ENCODE data around the gene DENND2A.
A peak's percentile ranks its signal among the peaks of the same experiment; 100 is the strongest.
"Not testable (repeated sequence)": the region's sequence is repeated elsewhere in the genome, so short reads cannot be mapped to it uniquely, and the experiment has no call there.

Gene DENND2A

DNA sequence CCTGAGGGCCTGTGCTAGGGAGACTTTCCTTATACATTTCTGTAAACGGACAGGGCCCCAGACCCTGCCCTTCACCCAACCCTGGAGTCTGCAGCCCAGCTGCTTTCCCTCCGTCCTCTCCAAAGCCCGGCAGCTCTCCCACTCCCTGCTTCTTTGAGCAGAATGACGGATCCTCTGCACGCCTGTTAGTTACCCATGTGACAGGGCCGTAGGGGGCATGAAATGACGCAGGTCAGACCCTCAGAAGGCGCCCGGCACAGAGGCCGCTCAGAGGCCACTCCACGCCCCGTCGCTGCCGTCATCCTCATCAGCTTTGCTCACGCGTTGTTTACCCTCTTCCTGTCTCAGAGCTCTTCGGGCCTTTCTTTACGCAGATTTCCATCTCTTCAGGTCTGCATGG, 101.2 kb downstream of the DENND2A start:
- DNase-seq = no peak

DNA sequence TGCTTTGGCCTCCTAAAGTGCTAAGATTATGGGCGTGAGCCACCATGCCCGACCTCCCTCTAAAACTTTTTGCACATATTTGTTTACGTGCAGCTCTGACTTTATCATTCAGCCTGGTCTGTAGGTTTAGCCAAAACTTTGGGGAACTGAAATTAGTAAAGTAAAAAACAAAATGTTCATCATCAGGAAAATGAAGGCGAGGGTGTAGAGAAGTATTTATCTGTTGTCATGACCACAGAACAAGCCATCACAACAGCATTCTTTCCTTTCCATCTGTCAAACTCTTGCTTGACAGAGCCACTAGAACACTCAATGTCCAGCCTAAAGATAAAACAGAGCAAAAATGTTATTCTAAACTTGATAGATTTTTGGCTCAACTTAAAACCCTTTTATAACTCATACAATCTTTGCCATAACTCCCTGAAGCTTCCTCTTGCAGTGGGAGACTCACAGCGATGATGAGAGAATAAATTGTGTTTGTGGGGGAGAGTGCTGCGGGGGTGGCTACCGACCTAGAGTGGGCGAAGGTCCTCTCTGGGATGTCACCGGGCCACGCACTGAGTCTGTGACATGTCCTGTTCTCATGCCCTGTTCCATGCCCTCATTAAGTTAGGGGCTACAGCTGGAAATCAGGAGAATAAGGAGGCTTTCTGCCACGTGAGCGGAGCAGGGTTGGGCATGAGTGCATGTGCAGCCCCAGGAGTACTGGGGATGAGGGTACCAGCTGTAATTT, 102.7 kb downstream of the DENND2A start:
- DNase-seq = no peak

DNA sequence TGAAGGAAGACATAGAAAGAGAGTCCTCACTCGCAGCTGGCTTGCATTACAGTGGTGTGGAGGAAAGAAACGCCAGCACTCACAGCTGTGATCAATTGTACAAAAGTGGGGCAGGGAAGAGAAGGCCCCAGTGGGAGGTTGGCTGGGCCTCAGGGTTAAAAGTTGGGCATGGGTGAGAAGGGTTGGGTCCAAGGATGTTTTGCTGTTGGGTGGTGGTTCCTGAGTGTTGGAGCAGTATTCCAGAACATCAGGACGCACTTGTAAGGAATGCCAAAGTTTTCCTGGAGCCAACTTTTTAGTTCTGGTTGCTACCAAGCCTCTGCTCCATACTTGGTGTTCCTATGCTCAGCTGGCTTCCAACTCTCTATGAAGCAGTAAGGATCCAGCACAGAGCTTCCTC, 105.9 kb downstream of the DENND2A start:
- no peak for DNase-seq

DNA sequence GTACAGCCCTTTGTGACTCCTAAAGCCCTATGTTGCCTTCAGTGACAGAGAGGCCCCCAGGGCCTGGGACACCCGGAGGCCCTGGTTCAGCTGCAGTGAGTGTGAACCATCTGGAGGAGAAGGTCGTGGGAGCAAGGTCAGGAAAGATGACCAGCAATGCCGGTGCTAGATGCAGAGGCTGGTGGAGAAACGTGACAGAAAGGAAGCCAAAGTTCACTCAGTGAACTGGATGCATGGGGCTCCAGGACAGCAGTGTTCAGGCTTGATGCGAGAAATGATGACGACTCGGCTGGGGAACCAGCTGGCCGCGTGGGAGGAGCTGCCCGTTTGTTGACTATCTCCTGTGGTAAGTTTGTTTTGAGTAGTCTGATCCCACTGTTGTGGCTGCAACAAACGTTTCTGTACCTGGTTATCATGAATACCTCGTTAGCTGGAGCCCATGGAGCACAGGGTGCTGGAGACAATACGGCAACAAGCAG, 107.2 kb downstream of the DENND2A start:
- no peak for DNase-seq

DNA sequence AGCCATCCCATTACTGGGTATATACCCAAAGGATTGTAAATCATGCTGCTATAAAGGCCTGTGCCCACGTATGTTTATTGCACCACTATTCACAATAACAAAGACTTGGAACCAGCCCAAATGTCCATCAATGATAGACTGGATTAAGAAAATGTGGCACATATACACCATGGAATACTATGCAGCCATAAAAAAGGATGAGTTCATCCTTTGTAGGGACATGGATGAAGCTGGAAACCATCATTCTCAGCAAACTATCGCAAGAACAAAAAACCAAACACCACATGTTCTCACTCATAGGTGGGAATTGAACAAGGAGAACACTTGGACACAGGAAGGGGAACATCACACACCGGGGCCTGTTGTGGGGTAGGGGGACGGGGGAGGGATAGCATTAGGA, 111.2 kb downstream of the DENND2A start:
- DNase-seq = not testable (repeated sequence)

DNA sequence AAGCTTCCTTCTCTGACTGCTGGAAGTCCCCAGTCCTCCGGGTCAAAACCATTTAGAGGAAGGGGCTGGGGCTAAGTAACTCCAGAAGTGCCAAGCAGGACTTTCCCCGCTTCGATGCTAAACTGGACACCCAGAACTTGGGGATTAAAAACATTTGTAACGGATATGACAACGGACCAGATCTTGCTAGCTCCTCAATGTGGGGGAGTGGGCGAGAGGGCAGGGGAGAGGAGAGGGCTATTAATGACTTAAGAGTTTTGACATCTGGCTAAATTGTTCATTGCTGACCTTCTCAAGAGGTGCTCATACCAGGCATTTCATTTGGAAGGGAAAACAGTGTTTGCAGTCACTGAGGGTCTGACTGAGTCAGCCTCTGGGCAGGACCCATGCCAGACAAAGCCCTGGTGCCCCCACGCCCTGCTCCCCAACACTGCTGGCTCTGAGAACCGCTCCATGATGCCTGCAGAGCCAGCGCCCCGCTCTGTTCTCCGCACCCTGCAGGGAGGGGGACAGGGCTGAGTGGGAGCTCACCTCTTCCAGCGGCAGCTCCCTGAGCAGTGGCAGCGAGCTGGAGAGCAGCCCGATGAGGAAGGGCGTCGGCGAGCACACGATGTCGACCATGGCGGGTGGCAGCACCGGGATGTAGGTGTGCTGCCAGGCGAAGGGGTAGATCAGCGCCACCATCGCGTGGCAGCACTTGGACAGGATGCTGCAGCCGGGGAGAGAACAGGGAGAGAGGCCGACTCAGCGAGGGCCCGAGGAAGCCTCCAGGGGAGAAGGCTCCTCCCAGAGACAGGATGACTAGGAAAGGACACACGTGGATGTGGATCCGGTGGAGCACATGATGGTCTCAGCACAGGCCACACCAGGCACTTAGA, 113.6 kb downstream of the DENND2A start:
- no peak for DNase-seq

DNA sequence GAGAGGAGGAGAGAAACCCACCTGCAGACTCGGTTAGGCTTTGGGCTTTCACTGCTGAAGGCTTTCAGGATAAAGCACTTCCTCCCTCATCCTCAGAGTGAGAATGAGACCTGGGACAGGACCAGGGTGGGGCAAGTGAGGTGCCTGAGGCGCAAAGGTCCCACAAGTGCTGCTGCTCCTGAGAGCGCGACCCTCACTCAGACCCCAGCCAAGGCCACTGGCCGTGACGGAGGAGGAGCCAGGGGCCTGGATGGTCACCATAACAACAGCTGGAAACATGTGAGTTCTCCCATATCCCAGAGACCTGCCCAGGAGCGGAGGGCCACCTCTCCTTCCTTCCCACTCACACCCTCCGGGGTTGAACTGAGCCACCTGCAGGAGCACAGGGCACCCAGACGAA, 114.4 kb downstream of the DENND2A start:
- DNase-seq = no peak

DNA sequence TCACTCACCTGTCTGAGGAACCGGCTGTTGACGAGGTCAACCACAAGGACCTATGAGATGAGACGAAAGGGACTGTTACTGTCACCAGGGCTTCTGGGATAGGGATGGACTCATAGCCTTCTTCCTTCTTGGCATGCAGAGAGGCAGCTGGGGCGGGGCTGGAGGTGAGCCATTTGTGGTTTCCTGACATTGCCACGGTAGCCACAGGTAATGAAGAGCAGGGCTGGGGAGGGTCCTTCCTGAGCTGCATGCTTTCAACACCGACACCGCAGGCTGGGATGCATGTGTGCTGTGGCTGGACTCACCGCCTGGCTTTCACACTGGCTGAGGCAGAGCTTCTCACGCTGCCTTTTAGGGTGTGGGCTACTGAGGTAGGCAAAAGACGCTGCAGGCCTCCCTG, 114.9 kb downstream of the DENND2A start:
- DNase-seq = no peak

DNA sequence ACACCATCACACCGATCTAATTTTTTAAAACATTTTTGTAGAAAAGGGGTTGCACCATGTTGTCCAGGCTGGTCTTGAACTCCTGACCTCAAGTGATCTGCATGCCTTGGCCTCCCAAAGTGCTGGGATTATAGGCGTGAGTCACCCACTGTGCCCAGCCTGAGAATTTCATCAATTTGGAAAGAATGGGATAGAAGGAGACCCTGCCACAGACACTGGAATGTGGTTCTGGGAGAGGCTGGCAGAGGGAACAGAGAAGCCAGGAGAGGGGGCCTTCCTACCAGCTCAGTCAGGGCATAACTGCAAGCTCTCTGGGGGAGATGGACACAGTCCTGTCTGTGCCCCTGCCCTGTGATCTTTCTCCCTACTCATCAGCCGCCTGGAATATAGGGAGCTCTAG, 119.2 kb downstream of the DENND2A start:
- no peak for DNase-seq

DNA sequence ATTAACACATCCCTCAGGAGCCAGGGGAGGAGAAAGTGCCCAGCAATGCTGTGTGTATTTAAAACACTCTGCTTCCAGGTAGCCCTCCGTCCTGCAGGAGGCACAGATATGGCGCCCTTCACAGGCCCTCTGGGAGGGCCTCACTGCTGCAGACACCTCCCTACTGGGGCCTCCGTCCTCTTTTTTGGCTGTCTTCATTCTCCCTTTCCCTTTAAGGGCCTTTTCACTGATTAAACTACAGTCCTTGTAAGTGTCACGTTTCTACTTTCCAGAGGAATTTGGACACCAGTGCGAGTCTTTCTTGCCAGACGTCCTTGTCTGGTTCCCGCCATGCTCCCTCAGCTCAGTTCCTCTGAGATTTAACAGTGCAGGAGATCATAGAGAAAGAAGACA, 121.6 kb downstream of the DENND2A start:
- DNase-seq = no peak

DNA sequence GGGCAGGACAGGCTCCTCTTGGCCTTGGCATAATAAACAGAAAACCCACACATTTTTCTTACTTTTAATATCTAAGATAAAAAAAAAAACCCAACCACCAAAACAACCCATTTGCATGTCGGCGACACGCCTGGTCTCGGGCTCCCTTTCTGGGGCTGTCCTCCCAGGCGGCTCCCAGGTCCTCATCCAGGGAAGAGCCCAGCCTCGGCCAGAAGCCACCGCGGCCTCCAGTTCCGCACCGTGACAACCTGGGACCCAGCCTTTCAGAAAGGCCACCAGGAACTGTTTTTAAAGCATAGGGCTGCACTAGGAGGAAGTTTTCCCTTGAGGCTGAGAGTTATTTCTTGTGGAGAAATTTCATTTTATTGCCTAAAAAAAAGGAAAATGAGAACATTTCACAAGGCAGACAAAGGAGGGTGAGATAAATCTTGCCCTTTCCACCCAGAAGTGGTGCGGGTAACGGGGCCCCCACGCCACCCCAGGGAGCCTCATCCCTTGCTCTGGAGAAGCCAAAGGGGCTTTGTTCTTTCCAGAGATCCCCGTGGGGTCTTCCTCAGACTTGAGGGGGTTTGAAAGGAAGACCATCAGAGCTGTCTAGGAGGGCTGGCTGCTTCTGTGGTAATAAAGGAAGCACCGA, 122.1 kb downstream of the DENND2A start:
- no peak for DNase-seq

DNA sequence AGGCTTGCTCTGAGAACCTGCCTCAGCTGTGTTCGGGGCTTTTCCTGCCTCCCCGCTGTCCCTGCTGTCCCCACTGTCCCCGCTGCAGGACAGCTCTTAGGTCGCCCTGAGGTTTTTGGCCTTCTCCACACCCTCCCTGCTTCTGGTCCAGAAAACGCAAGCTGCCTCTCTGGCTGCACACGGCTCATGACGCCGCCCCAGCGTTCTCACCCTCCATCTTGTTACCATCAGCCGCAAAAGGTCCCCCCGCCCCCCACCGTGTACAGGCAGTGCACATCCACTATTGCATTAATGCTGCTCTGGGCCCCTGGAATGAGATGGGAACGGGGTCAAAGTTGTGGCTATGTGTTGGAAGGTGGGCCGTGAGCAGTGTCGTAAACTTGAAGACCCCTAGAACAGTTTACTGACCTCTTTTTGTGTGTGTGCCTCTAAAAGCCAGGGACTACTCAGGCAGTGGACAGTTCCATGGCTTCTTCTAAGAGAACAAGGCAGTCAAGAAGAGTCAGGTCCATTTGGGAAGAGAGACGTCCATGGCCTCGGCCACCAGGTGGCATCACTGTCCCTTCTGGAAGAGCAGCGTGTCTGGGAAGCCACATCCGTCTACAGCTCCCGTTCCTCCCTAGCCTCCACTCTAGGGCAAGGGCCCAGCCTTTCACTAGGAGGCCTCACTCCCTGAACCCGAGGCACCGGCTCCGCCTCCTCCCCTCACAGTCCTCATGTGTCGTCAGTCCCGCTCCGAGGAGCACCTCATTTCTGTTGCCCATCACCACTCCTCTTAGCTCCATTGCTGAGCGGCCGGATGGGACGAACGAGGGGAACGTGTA, 122.9 kb downstream of the DENND2A start:
- peak; percentile 1 for DNase-seq

DNA sequence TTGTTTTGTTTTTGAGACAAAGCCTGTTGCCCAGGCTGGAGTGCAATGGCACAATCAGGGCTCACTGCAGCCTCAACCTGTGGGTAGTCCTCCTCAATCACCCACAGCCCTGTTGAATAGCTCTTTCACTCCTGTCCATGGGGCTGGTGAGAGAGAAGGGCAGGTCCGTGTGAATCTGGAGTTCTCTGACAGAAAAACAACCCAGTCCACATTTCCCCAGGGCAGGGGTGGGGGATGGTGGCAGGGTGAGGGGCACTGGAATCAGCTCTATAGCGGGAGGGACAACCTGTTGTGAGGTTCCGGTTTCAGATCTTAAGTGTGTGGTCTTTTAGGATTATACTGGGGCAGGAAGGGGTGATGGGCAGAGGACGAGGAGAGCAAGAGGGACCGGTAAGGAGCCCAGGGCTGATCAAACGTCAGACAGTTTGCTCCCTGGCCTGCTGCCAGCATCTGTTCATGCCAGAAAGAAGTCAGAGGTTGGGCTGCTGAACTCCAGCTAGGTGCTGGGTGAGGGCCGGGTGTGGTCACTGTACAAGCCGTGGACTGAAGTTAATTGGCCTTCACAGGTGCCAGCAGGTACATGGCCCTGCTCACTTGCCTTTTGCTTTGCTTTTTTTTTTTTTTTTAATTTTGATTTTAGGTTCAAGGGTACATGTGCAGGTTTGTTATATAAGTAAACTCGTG, 128.2 kb downstream of the DENND2A start:
- no peak for DNase-seq

DNA sequence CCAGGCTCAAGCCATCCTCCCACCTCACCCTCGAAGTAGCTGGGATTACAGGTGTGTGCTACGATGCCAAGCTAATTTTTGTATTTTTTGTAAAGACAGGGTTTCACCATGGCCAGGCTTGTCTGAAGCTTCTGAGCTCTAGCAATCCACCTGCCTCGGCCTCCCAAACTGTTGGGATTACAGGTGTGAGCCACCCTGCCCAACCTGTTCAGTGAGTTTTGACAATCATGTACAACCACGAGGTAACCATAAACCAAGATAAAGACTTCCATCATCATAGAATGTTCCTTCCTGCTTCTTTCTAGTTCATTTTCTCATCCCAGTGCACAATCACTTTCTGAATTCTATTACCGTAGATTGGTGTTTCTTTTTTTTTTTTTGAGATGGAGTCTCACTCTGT, 130.8 kb downstream of the DENND2A start:
- no peak for DNase-seq

DNA sequence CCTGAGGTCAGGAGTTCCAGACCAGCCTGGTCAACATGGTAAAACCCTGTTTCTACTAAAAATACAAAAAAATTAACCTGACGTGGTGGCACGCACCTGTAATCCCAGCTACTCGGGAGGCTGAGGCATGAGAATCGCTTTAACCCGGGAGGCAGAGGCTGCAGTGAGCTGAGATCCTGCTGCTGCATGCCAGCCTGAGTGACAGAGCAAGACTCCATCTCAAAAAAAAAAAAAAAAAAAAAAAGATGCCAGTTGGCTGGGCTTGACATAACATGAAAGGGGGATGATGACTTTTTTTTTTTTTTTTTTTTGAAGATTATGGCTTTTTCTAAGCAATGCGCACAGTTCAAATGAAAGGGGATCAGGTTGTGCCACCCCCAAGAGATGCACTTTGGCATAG, 133.1 kb downstream of the DENND2A start:
- DNase-seq = not testable (repeated sequence)

DNA sequence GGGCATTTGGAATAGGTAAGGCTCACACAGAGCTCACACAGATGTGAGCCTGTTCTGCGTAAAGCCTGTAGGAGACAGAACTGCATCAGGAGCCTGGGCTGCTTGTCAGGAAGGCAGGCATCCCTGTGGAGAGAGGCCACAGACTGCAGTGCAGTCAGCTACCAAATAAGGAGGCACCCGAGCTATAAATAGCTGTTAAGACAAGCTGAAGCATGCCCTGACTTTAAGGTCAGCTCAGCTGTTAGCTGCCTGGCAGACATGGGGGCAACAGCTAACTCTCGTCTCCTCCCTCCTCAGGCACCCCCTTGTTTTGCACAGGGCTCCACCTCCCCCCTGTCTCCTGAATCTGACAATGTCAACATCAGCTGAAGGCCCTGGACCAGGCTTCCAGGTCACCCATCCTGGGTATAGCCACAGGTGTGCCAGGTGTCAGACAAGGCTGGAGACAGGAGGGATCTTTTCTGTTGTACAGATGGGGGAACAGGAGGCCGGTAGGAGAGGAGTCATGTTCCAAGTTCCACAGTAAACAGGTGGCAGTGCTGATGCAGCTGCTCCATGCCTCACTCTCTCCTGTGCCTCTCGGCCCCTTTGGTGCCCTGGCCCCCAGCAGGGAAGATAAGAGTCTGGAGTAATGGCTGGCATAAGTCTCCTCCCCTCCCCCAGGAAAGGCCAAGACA, 133.7 kb downstream of the DENND2A start:
- no peak for DNase-seq

DNA sequence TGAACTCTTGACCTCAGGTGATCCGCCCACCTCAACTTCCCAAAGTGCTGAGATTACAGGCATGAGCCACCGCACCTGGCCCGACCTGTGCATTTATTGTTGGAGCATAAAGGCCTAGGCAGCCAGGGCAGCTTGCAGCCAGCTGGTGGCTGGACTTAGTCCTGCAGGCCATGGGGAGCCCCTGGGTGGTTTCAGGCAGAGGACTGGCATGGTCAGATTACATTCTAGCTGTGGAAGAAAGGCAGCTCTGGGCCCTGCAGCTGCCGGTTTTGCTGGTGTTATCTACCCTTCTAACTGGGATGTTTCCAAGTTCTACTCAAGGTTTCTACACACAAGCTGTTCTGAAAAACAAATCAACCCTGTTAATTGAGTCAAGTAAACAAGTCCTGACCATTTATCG, 138.6 kb downstream of the DENND2A start:
- DNase-seq = no peak

DNA sequence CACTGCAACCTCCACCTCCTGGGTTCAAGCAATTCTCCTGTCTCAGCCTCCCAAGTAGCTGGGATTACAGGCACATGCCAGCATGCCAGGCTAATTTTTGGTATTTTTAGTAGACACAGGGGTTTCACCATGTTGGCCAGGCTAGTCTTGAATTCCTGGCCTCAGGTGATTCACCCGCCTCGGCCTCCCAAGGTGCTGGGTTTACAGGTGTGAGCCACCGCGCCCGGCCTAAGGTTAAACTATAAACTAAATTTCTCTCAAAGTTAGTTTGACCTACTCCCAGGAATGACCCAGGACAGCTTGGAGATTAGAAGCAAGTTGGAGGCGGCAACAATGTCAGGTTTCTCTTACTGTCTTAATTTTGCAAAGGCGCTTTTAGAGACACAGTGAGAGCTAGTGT, 142.8 kb downstream of the DENND2A start:
- DNase-seq = not testable (repeated sequence)

DNA sequence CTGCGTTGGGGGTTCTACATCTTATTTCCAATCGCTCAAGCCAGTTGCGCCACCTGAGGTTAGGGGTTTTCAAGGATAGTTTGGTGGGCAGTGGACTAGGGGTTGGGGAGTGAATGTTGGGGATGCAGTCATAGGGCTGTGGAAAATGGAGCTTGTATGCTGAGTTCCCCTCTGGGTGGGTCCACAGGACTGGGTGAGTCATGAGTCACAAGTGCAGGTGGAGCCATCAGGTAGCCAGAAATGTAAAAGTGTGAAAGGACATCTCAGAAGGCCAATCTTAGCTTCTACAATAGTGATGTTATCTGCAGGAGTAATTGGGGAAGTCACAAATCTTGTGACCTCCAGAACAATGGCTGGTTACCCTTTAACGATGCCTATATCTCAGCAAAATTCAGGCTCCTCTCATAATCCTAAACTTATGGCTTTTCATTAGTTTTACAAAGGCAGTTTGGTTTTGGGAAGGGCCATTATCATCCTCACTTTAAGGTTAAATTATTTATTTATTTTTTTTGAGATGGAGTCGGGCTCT, 143.3 kb downstream of the DENND2A start:
- DNase-seq = no peak

DNA sequence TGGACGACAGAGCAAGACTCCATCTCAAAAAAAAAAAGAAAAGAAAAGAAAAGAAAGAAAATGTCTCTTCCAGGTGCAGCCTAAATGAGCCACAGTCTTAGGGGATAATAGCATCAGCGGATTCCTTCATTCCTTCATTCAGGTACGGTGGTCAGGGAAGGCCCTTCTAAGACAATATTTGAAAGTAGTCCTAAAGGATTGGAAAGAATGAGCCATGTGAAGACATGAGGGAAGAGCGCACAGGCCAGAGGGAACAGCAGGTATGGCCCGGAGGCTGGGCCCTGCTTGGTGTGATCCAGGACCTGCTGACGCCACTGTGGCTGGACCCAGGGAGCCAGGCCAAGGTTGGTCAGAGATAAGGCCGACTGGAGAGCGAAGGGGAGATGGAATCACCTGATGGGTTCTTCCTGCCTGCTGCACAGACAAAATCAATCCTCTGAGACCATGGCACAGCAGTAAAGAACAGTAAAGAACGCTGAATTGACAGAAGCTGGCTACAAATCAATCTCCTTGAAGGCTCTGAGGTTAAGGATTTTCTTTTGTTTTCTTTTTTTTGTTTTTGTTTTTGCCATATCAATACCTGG, 145.0 kb downstream of the DENND2A start:
- DNase-seq = no peak

DNA sequence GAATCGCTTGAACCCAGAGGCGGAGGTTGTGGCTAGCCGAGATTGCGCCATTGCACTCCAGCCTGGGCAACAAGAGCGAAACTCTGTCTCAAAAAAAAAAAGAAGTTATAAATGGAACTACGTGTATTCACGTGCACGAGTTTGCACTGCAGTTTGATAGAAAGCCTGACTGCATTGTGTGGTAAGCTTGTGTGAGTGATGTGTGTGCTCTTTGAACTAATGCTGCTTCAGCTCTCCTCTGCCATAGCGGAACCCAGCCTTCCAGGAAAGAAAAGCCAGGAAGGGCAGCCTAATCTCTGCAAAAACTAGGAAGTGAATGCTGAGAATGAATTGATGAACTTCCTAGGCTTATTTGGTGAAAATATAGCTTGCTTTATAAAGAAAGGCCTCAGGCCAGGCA, 145.7 kb downstream of the DENND2A start:
- DNase-seq = no peak
